ENCODE measurements around the gene STRADA.

The STRADA gene

DNA sequence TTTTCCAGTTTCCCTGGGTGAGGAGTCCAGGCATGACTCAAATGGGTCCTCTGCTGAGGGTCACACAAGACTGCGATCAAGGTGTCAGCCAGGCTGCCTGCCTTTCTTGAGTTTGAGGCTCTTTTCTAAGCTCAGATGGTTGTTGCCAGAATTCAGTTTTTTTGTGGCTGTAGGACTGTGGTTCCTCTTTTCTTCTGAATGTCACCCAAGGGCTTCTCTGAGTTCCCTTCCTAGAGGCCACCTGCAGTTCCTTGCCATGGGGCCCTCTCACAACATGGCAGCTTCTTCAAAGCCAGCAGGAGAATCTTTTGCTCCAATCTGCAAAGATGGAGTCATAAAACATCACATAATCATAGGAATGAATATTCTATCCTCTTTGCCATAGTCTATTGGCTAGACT lies 59.2 kb downstream of the STRADA start:
- Mint-ChIP-seq H3K36me3 (ENCODE audit: low read depth) (peaks cover 33% of the 10 kb centered on the region), H3K9me3 (no peaks in the 10 kb centered on the region), H3K27ac (no peak overlapping the region), H3K4me1 (no peaks in the 10 kb centered on the region), H3K4me3 (no peak overlapping the region), H3K27me3 (ENCODE audit: low read depth) (no peaks in the 10 kb centered on the region)
- TF ChIP-seq, protein P1, sequence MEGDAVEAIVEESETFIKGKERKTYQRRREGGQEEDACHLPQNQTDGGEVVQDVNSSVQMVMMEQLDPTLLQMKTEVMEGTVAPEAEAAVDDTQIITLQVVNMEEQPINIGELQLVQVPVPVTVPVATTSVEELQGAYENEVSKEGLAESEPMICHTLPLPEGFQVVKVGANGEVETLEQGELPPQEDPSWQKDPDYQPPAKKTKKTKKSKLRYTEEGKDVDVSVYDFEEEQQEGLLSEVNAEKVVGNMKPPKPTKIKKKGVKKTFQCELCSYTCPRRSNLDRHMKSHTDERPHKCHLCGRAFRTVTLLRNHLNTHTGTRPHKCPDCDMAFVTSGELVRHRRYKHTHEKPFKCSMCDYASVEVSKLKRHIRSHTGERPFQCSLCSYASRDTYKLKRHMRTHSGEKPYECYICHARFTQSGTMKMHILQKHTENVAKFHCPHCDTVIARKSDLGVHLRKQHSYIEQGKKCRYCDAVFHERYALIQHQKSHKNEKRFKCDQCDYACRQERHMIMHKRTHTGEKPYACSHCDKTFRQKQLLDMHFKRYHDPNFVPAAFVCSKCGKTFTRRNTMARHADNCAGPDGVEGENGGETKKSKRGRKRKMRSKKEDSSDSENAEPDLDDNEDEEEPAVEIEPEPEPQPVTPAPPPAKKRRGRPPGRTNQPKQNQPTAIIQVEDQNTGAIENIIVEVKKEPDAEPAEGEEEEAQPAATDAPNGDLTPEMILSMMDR (IDR thresholded peaks at IDR 0.05; ENCODE audit: unreplicated experiment in 3 of 3) = no peak

DNA sequence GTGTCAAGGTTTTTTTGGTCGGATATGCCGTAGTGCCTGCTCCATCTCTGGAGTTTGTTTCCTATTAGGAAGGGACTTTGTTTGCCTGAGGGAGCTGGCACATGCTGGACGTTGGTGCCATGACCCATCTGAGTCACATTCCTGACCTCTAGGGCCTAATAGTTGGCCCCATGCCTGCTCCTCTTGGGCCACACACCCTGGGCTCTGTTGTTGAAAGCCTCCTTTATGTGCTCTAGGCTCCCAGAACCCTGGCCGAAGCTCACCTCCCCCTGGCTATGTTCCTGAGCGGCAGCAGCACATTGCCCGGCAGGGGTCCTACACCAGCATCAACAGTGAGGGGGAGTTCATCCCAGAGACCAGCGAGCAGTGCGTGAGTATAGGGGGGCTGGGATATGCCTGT lies 60.1 kb downstream of the STRADA start:
- Mint-ChIP-seq H3K27me3 (ENCODE audit: low read depth) (no peaks in the 10 kb centered on the region), H3K4me1 (peaks cover under 1% of the 10 kb centered on the region), H3K27ac (no peak overlapping the region), H3K9me3 (no peaks in the 10 kb centered on the region), H3K4me3 (no peak overlapping the region), H3K36me3 (ENCODE audit: low read depth) (peaks cover 33% of the 10 kb centered on the region)
- TF ChIP-seq, protein P1 (IDR thresholded peaks at IDR 0.05; ENCODE audit: unreplicated experiment in 3 of 3) = no peak

DNA sequence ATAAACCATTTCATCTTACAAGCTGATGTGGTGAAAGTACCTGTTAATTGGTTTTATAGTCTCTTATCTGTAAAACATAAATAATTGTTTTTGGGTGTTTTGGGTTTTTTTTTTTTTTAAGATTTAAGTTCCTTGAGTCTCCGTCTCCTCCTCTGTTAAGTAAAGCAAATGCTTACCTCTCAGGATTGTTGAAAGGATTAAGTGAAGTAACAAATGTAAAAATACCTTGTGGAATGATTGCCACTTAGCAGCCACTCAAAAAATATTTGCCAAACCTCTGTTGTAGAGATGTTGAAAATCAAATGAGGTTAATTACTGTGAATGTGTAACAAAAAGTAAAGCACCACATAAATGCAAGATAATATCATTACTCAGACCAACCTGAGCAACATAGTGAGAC lies 60.9 kb downstream of the STRADA start:
- Mint-ChIP-seq H3K27me3 (ENCODE audit: low read depth) (no peaks in the 10 kb centered on the region), H3K4me1 (peaks cover 9% of the 10 kb centered on the region), H3K27ac (no peak overlapping the region), H3K9me3 (no peaks in the 10 kb centered on the region), H3K4me3 (no peak overlapping the region), H3K36me3 (ENCODE audit: low read depth) (peaks cover 28% of the 10 kb centered on the region)
- TF ChIP-seq, protein P1 (IDR thresholded peaks at IDR 0.05; ENCODE audit: unreplicated experiment in 3 of 3) = no peak

DNA sequence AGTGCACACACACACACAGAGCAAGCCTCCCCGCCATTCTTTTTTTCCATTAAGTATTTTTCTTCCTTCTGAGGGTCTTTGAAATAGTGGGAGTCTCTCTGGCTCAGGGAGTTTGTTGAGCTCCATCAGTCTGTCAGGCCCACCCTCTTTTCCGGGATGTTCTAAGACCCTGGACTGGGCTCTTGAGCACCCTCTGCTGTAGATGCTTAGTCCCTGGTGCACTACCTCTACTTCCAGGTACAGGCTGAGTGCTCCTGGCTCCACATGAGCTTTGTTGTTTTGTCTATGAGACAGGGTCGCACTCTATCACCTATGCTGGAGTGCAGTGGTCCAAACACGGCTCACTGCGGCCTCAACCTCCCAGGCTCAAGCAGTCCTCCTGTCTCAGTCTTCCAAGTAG lies 62.4 kb downstream of the STRADA start:
- TF ChIP-seq, protein P1 (IDR thresholded peaks at IDR 0.05; ENCODE audit: unreplicated experiment in 3 of 3) = no peak
- Mint-ChIP-seq H3K27me3 (ENCODE audit: low read depth) (no peaks in the 10 kb centered on the region), H3K4me1 (peaks cover 22% of the 10 kb centered on the region), H3K4me3 (no peak overlapping the region), H3K9me3 (no peaks in the 10 kb centered on the region), H3K27ac (no peak overlapping the region), H3K36me3 (ENCODE audit: low read depth) (peaks cover 25% of the 10 kb centered on the region)

DNA sequence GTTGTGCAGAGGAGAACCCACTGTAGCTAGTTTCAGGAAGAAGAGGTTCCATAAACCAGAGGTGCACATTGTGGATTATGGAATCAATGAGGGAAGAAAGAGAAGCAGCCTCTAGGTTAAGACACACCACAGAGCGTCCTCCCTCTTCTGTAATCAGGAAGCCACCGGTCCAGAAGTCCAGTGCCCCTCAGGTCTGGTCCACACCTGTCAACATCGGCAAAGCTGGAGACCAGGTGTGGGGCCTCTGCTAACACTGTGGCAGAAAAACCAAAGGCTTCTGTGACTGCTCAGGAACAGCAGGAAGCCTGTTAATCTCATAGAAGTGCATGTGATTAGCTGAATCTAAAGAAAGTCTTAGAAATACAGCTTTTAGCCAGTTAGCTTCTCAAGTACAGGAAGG lies 65.0 kb downstream of the STRADA start:
- H3K27ac Mint-ChIP-seq = peak overlapping the region; percentile 89 to 96 (median 94)
- H3K4me1 Mint-ChIP-seq = peaks cover 22% of the 10 kb centered on the region
- H3K4me3 Mint-ChIP-seq = no peak overlapping the region
- no peaks in the 10 kb centered on the region for H3K27me3 Mint-ChIP-seq (ENCODE audit: low read depth)
- H3K36me3 Mint-ChIP-seq (ENCODE audit: low read depth) = peaks cover 22% of the 10 kb centered on the region
- TF ChIP-seq, protein P1 (IDR thresholded peaks at IDR 0.05; ENCODE audit: unreplicated experiment in 3 of 3) = no peak
- no peaks in the 10 kb centered on the region for H3K9me3 Mint-ChIP-seq

Data from nephron (organoid).